Frontal cortex (tissue), 4 donors: ENCODE measurements around the gene A4GNT. TPM values are rescaled to one million over a fixed set of nuclear protein-coding genes. Genes with fewer than 3 reads are reported as not detected.
"Not testable (repeated sequence)": the region's sequence is repeated elsewhere in the genome, so short reads cannot be mapped to it uniquely, and the experiment has no call there.

Experiments used
- DNase-seq, 2 donors: peaks; one replicate each; pipeline ENCODE4 v3.0.0; 2012; ENCODE audit warnings: low spot score in 2 of 2
- FAIRE-seq: peaks from 2 replicates; lab custom pipeline; 2012; peaks lifted over from hg19 to GRCh38; lab: Jason Lieb, UNC
- total RNA-seq: library from RNA; depleted of rRNA; stranded (reverse); fragments of >200 nt; gene quantifications from one replicate; pipeline ENCODE4 v1.2.3, GENCODE V29; 2014
- donor health status: control.
- donor health status: control.
- donor health status: control.

A4GNT gene
- total RNA-seq, result not detected

GRCh38 chr3:138132239-138132638 is at the start of gene A4GNT:
TSS of gene A4GNT (minus strand) at chr3:138132390. CDS start at chr3:138131256, 1,134 bp downstream.
- FAIRE-seq (no peak), DNase-seq (no peak)

DNA sequence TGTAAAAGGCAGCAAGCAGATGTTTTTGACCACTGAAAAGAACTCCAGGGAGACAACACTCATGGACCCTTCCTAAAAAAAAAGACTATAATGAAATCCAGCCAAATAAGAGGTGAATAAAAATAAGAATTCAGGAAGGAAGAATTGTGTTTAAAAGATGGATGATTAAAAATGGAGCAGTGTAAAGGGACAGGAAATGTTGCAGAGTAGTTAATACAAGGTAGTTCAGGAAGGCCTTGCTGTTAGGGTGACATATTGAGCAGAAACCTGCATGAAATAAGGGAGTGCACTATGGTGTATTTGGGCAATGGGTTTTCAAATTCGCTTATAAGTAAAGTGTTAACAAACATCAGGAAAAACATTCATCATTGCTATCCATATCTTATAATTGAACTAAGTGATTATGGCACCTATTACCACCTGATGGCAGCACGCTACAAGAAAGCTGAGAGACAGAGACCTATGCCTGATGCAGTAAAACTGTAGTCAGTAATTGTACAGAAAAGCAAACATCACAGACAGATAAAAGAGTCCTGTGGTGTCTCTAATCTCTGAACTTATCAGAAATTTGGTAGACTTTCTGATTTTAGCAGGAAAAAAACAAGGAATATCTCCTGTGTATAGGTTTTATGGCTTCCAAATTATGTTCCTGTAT is 48.3 kb upstream of the A4GNT start:
- DNase-seq, result no peak
- no peak for FAIRE-seq

- no peak for FAIRE-seq
- peak; percentile 47 to 74 for DNase-seq
These were observed 42.4 kb upstream of the A4GNT start, which contains the start of gene DBR1 for GRCh38 chr3:138174421-138175131. TSS of gene DBR1 (minus strand) at chr3:138174921. CDS start at chr3:138174795, 126 bp downstream.

DNA sequence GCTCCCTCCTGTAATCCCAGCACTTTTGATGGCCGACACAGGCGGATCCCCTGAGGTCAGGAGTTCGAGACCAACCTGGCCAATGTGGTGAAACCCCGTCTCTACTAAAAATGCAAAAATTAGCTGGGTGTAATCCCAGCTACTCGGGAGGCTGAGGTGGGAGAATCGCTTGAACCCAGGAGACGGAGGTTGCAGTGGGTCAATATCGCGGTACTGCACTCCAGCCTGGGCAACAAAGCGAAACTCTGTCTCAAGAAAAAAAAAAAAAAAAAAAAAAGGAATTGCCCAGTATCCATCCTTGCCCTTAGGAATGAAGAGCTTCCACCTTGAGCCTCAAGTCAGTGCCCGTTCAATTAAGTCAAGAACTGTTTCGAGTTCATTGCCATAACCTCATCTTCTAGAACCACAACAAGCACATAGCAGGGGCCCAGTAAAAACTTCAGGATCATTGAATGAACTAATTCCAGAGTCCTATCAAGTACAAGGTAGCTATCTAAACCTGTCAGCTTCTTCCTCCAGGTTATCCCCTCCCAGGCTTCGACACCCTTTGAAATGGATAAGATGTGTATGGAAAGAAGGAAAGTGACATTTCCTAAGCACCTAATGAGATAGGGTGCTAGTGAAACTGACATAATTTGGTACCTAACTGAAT is 41.7 kb upstream of the A4GNT start:
- DNase-seq, result no peak
- no peak for FAIRE-seq

DNA sequence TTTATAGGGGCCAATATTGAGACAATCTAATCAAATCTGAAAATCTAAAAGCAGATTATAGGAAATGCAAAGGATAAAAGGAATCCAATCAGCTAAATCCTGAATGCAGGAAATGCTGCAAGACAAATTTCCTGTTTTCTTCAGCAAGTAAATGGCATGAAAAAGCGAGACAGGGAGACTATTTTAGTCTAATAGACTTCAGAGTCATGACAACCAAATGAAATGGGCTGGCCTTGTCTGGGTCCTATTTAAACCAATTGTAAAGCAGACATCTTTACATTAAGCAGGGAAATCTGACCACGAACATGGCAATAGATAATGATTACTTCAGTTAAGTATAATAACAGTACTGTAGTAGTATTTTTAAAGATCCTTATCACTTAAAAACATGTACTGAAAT is 40.4 kb upstream of the A4GNT start:
- no peak for FAIRE-seq

GRCh38 chr3:138165061-138165460 is 32.9 kb upstream of the A4GNT start:
- DNase-seq (no peak), FAIRE-seq (no peak)

More for the DNA sequence above, 40.4 kb upstream of the A4GNT start:
- no peak for DNase-seq

DNA sequence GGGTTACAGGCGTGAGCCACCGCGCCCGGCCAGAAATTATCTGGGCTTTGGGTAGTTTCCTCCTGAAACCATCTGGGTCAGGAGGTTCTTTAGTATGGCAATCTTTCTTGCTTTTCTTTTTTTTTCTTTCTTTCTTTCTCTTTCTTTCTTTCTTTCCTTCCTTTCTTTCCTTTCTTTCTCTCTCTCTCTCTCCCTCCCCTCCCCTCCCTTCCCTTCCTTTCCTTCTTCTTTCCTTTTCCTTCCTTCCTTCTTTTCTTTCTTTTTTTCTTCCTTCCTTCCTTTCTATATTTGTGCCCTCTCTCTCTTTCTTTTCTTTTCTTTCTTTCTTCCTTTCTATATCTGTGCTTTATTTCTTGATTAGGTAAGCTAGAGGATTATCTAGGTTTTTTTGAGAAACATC is 25.6 kb upstream of the A4GNT start:
- no peak for DNase-seq
- no peak for FAIRE-seq

DNA sequence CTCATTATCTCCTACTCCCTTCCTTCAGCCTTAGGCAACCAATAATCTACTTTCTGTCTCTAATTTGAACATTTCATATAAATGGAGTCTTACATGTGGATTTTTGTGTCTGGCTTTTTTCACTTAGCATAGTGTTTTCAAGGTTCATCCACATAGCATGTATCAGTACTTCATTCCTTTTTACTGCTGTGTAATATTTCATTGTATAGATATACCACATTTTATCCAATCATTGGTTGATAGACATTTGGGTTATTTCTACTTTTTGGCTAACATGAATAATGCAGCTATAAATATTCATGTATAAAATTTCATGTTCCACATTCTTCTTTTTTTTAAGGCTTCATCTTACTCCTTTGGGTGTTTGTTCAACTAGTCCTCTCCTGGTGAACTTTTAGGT is 22.3 kb upstream of the A4GNT start:
- no peak for FAIRE-seq
- no peak for DNase-seq

DNA sequence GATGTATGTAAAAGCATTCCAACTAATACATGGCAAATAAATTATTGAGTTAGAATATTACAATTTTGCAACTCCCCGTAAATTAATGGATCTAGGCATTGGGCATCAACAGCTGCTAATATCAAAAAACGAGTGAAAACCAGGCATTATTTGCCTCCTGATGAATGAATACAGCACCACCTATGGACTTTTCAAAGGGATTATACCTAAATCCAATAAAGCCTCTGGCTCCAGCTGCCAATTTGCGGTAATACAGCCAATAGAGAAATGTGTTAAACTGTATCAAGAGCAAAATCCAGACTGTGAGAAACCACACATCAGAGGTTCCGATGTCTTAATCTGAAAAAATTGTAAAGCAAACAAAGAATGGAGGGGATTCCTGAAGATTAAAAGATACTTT is 16.3 kb upstream of the A4GNT start:
- FAIRE-seq, result no peak
- DNase-seq, result no peak

- FAIRE-seq, DNase-seq: not testable (repeated sequence)
These were observed 10.0 kb upstream of the A4GNT start for GRCh38 chr3:138142181-138142580.

DNA sequence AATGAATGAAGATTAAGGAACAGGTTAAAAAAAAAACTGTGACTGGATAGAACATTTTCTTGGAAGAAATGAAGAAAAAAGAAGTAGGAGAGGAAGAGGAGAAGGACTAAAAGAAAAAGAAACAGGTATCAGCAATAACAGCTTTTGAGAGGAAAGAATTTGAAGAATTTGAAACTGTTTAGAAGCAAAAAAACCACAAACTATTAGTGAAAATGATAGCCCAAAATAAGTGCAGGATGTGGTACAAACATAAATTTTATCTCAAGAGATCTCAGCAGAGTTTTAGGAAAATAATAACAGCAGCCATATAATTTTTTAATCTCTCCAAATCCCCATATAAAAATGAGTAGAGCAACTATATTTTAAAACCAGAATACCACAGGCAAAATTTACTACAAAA is 8.8 kb upstream of the A4GNT start:
- no peak for DNase-seq
- no peak for FAIRE-seq

DNA sequence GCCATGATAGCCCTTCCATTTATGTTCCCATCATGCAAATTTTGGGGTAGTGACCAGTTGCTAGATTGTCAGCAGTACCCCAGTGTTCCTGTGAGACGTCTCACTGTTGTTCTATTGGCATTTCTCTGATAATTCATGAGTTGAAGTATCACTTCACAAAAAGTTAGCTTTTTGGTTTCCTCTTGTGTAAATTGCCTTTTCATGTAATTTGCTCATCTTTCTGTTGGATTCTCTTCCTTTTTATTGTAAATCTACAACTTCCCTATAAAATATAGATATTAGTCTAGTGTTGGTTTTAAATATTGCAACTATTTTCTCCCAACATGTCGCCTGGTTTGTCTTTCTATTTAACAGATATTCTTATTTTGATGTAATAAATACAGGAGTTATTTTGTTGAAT is 7.5 kb upstream of the A4GNT start:
- FAIRE-seq, result no peak
- DNase-seq, result no peak

DNA sequence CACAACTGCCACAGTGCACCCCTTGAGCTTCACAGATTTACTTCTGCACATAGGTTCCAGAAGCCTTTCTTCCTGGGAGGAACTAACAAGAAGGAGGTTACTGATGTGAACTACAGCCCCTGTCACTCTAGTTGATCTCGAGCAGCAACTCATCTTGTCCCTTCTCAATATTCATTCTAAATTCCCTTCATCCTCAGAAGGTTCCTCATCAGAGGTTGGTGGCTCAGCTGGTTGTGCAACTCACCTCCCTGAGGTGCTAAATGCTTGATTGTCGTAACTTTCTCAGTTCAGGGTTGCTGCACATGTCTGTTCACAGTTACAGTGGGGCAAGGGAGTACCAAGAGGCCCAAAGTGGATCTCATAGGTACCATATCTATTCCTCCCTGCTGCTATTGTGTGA is 5.7 kb upstream of the A4GNT start:
- DNase-seq (no peak), FAIRE-seq (no peak)

- DNase-seq, result no peak
- no peak for FAIRE-seq
These were observed 4.0 kb upstream of the A4GNT start for GRCh38 chr3:138136201-138136600.

DNA sequence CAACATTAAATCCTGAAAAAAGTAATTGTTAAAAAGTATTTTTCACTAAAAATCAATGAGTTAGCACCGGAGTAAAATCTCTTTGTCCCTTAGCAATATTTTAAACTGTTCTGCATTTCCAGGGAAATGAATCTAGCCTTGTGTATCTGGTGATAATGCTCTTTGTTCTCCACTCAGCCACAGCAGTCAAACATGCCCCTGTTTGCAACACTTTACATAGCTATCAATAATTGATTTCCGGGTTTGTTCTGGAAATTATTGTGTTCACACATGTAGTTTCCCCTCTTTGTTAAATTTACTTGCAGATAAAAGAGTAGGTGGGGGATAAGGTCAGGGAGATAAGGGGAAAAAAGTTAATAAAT is 3.6 kb upstream of the A4GNT start:
- no peak for FAIRE-seq
- DNase-seq, result no peak

GRCh38 chr3:138135146-138135832 is 3.1 kb upstream of the A4GNT start:
- FAIRE-seq (no peak), DNase-seq (no peak)

- no peak for FAIRE-seq
- no peak for DNase-seq
These were observed 4.4 kb downstream of the A4GNT start for GRCh38 chr3:138127636-138128365.

DNA sequence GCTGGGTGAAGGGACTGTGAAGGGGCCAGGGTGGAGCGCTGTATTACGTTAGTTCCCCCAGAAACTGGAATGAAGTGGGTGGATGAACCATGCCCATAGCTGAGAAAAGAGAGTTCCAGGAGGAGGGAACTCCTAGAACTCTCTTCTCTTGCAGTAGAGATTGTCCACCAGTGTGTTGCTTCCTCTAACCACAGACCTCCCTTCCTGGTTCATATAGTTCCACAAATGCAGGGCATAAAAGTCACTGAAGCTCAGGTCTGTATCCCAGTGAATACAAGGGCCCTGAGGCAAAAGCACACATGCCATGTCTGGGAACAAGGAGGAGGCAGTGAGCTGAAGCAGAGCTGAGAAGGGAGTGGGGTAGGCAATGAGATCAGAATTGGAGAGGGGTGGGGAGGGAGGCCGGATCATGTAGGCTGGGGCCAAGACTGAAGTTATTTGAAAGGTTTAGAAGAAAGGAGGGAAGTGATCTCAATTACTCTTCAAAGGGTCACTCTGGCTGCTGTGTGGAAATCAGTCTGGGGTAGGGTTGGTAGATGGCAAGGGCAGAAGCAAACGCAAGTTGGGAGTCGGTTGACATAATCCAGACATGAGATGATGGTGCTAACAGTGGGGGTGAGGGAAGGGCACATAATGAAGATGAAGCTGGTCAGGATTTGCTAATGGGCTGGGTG is 6.5 kb downstream of the A4GNT start:
- DNase-seq, result no peak

DNA sequence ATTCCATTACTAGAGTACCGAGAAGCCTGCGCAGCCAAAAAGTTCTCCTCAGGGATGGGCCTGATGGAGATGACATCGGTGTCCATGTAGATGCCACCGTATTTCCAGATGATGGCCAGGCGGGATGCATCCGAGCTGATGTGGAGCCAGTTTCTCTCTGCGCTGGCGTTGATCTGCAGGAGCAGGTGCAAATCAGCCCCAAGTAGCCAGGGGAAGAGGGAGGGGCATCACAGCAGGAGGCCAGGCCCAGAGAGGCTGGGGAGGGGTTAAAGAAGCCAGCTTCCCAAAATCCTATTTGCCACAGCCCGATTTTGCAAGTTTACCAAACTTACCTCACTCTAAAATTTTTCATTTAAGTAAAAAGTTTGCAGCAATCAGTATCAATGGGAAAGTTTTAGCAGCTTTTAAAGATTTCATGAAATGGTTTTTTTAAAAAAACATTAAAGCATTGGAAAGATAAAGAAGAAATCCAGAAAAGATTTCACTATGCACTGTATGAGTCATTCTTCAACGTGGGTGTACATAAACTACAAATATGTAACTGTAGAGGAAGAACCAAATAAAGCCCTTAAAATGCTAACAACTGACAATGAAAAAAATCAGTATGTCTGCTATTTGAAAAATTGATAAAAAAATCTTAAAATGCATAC is 7.4 kb downstream of the A4GNT start:
- no peak for DNase-seq
- no peak for FAIRE-seq

More for the DNA sequence above, 6.5 kb downstream of the A4GNT start:
- no peak for FAIRE-seq
